WTC11 (cell line): ENCODE data around the gene SKOR2. TPM values are rescaled to one million over a fixed set of nuclear protein-coding genes. Genes with fewer than 3 reads are reported as not detected.
A peak's percentile ranks its signal among the peaks of the same experiment; 100 is the strongest.

ENCODE experiments used
- ATAC-seq: fragments of 200-7000 bp; cut with Tn5 transposase; 2 replicates; pipeline ENCODE4 v1.10.0; 2021; ENCODE audit warnings: mild to moderate bottlenecking, moderate library complexity
- CTCF ChIA-PET: fragments of 300-600 bp; sonication (Branson Sonifier 250); formaldehyde crosslinking; loops from one replicate; lab custom pipeline; 2021; ENCODE audit warnings: antibody characterized with exemption; lab: Charles Lee
- POLR2A ChIA-PET: fragments of 350-600 bp; sonication (Branson Sonifier 250); formaldehyde crosslinking; loops from one replicate; lab custom pipeline; 2021; ENCODE audit warnings: antibody characterized with exemption; lab: Charles Lee
- DNase-seq: peaks from one replicate; pipeline ENCODE4 v3.0.0; 2021; ENCODE audit warnings: low spot score
- H3K27ac Mint-ChIP-seq: 2 replicates; pipeline ENCODE4 v1.8.0; 2021; ENCODE audit warnings: mixed read lengths
- H3K27me3 Mint-ChIP-seq: 2 replicates; pipeline ENCODE4 v1.8.0; 2021; ENCODE audit warnings: low read depth, mild to moderate bottlenecking, moderate library complexity, mixed read lengths
- H3K36me3 Mint-ChIP-seq: 2 replicates; pipeline ENCODE4 v1.8.0; 2021; ENCODE audit warnings: mixed read lengths
- H3K4me1 Mint-ChIP-seq: 2 replicates; pipeline ENCODE4 v1.8.0; 2022; ENCODE audit warnings: mixed read lengths
- H3K4me3 Mint-ChIP-seq: 2 replicates; pipeline ENCODE4 v1.8.0; 2021; ENCODE audit warnings: mild to moderate bottlenecking, moderate library complexity, mixed read lengths
- H3K9me3 Mint-ChIP-seq: 2 replicates; pipeline ENCODE4 v1.8.0; 2021; ENCODE audit warnings: mixed read lengths
- ATF1 ChIP-seq: sonication (generic); formaldehyde crosslinking; IDR thresholded peaks from 2 replicates; pipeline ENCODE4 v1.8.1; 2023; ENCODE audit warnings: mild to moderate bottlenecking, moderate library complexity, missing genetic modification reagents
- FOXJ3 ChIP-seq: sonication (generic); formaldehyde crosslinking; IDR thresholded peaks from 2 replicates; pipeline ENCODE4 v1.9.0; 2021; ENCODE audit warnings: missing genetic modification reagents, mild to moderate bottlenecking, borderline replicate concordance
- IRF2 ChIP-seq: sonication (generic); formaldehyde crosslinking; IDR thresholded peaks from 2 replicates; pipeline ENCODE4 v1.8.0; 2022; ENCODE audit warnings: low read depth, missing genetic modification reagents, borderline replicate concordance
- NFATC4 ChIP-seq: fragments of 250-450 bp; sonication (Bioruptor Pico); IDR thresholded peaks from 2 replicates; pipeline ENCODE4 v1.9.0; 2021; ENCODE audit warnings: mild to moderate bottlenecking
- NFE2L1 ChIP-seq: sonication (generic); formaldehyde crosslinking; IDR thresholded peaks from 2 replicates; pipeline ENCODE4 v1.8.1; 2023; ENCODE audit warnings: missing genetic modification reagents
- NR3C1 ChIP-seq: sonication (generic); formaldehyde crosslinking; conservative IDR thresholded peaks from 2 replicates; pipeline ENCODE4 v1.8.1; 2023; ENCODE audit warnings: low read depth, mild to moderate bottlenecking, missing genetic modification reagents
- SP1 ChIP-seq: sonication (generic); formaldehyde crosslinking; conservative IDR thresholded peaks from 2 replicates; pipeline ENCODE4 v1.8.1; 2022; ENCODE audit warnings: missing genetic modification reagents
- TCF7 ChIP-seq: sonication (generic); formaldehyde crosslinking; IDR thresholded peaks from 2 replicates; pipeline ENCODE4 v1.8.0; 2022; ENCODE audit warnings: mild to moderate bottlenecking, low read depth, missing genetic modification reagents, moderate library complexity
- TEAD1 ChIP-seq: sonication (generic); formaldehyde crosslinking; IDR thresholded peaks from 2 replicates; pipeline ENCODE4 v1.8.0; 2022; ENCODE audit warnings: mild to moderate bottlenecking, missing genetic modification reagents
- ZNF263 ChIP-seq: sonication (generic); formaldehyde crosslinking; IDR thresholded peaks from 2 replicates; pipeline ENCODE4 v1.8.1; 2022; ENCODE audit warnings: low read depth, mild to moderate bottlenecking, moderate library complexity, missing genetic modification reagents
- ZNF416 ChIP-seq: fragments of 250-450 bp; sonication (Bioruptor Pico); IDR thresholded peaks from 2 replicates; pipeline ENCODE4 v1.9.0; 2021; ENCODE audit warnings: mild to moderate bottlenecking, inconsistent platforms
- total RNA-seq: library from RNA; stranded (reverse); gene quantifications from 3 replicates; pipeline ENCODE4 v1.2.3, GENCODE V29; 2021
- TF ChIP-seq, protein P1 (sequence below): fragments of 200-600 bp; IDR thresholded peaks from 2 replicates; pipeline ENCODE4 v1.8.0; 2022; ENCODE audit warnings: antibody characterized with exemption
- TF ChIP-seq, protein P2 (sequence below): sonication (generic); formaldehyde crosslinking; IDR thresholded peaks from 2 replicates; pipeline ENCODE4 v1.8.0; 2022; ENCODE audit warnings: missing genetic modification reagents
- TF ChIP-seq, protein P3 (sequence below): sonication (generic); formaldehyde crosslinking; IDR thresholded peaks from 2 replicates; pipeline ENCODE4 v1.8.1; 2022; ENCODE audit warnings: mild to moderate bottlenecking, moderate library complexity, missing genetic modification reagents
- TF ChIP-seq, protein P4 (sequence below): sonication (generic); formaldehyde crosslinking; IDR thresholded peaks from 2 replicates; pipeline ENCODE4 v1.8.1; 2022; ENCODE audit warnings: missing genetic modification reagents, borderline replicate concordance
- TF ChIP-seq, protein P5 (sequence below): fragments of 250-450 bp; sonication (Bioruptor Pico); IDR thresholded peaks from 2 replicates; pipeline ENCODE4 v1.8.0; 2021; ENCODE audit warnings: mild to moderate bottlenecking
- TF ChIP-seq, protein P6 (sequence below): sonication (generic); formaldehyde crosslinking; IDR thresholded peaks from 2 replicates; pipeline ENCODE4 v1.8.1; 2023; ENCODE audit warnings: mild to moderate bottlenecking, moderate library complexity, missing genetic modification reagents
- TF ChIP-seq, protein P7 (sequence below): fragments of 250-450 bp; sonication (Bioruptor Pico); IDR thresholded peaks from 2 replicates; pipeline ENCODE4 v1.9.0; 2021; ENCODE audit warnings: moderate library complexity, mild to moderate bottlenecking, inconsistent platforms, borderline replicate concordance
- TF ChIP-seq, protein P8 (sequence below): sonication (generic); formaldehyde crosslinking; IDR thresholded peaks from 2 replicates; pipeline ENCODE4 v1.8.1; 2023; ENCODE audit warnings: mild to moderate bottlenecking, missing genetic modification reagents, borderline replicate concordance

Gene SKOR2
- total RNA-seq, 1 experiment from 2014 or later: 1.3 TPM

DNA sequence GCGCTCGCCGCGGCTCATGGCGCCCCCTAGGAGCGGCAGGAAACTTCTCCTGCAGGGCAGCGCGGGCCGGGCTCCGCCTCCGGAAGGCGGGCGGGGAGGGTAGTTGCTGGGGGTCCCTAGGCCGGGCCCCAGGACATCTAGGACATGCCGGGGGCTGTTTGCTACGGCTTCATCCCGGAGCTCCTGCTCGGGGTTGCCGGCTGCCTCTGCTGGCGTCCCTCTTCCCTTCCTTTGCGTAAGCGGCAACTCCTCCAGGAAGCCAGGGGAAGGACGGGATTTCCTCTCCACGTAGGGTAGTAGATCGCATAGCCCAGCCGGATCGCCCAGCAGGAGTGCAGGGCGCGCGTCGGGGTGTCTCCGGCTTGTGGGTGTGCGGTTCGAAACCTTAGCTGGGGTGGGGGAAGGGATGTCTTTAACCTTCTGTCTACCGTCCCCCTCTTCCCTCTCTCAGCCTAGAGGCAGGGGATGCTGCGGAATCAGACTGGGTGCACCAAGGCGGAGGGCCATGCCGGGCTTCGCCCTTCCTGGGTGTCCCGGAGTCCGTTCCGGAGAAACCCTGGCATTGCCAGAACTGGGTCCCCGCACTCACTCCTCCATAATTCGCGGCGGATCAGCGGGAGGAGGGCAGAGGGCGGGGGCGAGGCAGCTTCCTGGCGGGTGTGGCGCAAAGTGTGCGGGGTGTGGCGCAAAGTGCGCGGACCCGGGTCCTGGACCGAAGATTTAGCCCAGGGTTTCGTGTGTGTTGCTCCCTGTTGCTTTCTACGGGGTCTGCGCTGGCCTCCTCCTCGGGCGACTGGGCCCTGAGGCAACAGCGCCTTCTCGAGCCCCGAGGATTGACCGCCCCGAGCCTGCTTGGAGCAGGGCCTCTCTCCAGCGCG is 12.2 kb upstream of the SKOR2 start:
- Mint-ChIP-seq H3K4me3 (peak overlapping the region; percentile 89), H3K27ac (no peak overlapping the region), H3K36me3 (no peaks in the 10 kb centered on the region), H3K4me1 (peaks cover 33% of the 10 kb centered on the region), H3K27me3 (peaks cover 90% of the 10 kb centered on the region), H3K9me3 (no peaks in the 10 kb centered on the region)
- ATAC-seq (peak; percentile 65), DNase-seq (peak; percentile 79)
- POLR2A ChIA-PET: interaction anchor here (1.5 kb wide), 1 partner anchor 15 kb away, joined by 3 read pairs; no protein-coding TSS in a partner anchor
- CTCF ChIA-PET: interaction anchor here (0.6 to 3.1 kb wide), 9 partner anchors 9 to 141 kb away, joined by 3 to 12 read pairs (median 3); partner anchors contain the start of gene SKOR2
- TF ChIP-seq, protein P1, sequence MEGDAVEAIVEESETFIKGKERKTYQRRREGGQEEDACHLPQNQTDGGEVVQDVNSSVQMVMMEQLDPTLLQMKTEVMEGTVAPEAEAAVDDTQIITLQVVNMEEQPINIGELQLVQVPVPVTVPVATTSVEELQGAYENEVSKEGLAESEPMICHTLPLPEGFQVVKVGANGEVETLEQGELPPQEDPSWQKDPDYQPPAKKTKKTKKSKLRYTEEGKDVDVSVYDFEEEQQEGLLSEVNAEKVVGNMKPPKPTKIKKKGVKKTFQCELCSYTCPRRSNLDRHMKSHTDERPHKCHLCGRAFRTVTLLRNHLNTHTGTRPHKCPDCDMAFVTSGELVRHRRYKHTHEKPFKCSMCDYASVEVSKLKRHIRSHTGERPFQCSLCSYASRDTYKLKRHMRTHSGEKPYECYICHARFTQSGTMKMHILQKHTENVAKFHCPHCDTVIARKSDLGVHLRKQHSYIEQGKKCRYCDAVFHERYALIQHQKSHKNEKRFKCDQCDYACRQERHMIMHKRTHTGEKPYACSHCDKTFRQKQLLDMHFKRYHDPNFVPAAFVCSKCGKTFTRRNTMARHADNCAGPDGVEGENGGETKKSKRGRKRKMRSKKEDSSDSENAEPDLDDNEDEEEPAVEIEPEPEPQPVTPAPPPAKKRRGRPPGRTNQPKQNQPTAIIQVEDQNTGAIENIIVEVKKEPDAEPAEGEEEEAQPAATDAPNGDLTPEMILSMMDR: peak; percentile 45; the same call in 1 of the 2 replicates
- TF ChIP-seq, protein P2, sequence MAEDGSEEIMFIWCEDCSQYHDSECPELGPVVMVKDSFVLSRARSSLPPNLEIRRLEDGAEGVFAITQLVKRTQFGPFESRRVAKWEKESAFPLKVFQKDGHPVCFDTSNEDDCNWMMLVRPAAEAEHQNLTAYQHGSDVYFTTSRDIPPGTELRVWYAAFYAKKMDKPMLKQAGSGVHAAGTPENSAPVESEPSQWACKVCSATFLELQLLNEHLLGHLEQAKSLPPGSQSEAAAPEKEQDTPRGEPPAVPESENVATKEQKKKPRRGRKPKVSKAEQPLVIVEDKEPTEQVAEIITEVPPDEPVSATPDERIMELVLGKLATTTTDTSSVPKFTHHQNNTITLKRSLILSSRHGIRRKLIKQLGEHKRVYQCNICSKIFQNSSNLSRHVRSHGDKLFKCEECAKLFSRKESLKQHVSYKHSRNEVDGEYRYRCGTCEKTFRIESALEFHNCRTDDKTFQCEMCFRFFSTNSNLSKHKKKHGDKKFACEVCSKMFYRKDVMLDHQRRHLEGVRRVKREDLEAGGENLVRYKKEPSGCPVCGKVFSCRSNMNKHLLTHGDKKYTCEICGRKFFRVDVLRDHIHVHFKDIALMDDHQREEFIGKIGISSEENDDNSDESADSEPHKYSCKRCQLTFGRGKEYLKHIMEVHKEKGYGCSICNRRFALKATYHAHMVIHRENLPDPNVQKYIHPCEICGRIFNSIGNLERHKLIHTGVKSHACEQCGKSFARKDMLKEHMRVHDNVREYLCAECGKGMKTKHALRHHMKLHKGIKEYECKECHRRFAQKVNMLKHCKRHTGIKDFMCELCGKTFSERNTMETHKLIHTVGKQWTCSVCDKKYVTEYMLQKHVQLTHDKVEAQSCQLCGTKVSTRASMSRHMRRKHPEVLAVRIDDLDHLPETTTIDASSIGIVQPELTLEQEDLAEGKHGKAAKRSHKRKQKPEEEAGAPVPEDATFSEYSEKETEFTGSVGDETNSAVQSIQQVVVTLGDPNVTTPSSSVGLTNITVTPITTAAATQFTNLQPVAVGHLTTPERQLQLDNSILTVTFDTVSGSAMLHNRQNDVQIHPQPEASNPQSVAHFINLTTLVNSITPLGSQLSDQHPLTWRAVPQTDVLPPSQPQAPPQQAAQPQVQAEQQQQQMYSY: peak; percentile 29; the same call in 1 of the 2 replicates
- TF ChIP-seq, protein P3, sequence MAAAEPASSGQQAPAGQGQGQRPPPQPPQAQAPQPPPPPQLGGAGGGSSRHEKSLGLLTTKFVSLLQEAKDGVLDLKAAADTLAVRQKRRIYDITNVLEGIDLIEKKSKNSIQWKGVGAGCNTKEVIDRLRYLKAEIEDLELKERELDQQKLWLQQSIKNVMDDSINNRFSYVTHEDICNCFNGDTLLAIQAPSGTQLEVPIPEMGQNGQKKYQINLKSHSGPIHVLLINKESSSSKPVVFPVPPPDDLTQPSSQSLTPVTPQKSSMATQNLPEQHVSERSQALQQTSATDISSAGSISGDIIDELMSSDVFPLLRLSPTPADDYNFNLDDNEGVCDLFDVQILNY (CRISPR knock-in tag): no peak
- no peak for TF ChIP-seq ZNF263 (CRISPR knock-in tag)
- TF ChIP-seq, protein P4, sequence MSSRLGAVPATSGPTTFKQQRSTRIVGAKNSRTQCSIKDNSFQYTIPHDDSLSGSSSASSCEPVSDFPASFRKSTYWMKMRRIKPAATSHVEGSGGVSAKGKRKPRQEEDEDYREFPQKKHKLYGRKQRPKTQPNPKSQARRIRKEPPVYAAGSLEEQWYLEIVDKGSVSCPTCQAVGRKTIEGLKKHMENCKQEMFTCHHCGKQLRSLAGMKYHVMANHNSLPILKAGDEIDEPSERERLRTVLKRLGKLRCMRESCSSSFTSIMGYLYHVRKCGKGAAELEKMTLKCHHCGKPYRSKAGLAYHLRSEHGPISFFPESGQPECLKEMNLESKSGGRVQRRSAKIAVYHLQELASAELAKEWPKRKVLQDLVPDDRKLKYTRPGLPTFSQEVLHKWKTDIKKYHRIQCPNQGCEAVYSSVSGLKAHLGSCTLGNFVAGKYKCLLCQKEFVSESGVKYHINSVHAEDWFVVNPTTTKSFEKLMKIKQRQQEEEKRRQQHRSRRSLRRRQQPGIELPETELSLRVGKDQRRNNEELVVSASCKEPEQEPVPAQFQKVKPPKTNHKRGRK (CRISPR knock-in tag): no peak
- no peak for TF ChIP-seq NFATC4
- TF ChIP-seq, protein P5, sequence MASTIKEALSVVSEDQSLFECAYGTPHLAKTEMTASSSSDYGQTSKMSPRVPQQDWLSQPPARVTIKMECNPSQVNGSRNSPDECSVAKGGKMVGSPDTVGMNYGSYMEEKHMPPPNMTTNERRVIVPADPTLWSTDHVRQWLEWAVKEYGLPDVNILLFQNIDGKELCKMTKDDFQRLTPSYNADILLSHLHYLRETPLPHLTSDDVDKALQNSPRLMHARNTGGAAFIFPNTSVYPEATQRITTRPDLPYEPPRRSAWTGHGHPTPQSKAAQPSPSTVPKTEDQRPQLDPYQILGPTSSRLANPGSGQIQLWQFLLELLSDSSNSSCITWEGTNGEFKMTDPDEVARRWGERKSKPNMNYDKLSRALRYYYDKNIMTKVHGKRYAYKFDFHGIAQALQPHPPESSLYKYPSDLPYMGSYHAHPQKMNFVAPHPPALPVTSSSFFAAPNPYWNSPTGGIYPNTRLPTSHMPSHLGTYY (CRISPR knock-in tag): no peak
- TF ChIP-seq, protein P6, sequence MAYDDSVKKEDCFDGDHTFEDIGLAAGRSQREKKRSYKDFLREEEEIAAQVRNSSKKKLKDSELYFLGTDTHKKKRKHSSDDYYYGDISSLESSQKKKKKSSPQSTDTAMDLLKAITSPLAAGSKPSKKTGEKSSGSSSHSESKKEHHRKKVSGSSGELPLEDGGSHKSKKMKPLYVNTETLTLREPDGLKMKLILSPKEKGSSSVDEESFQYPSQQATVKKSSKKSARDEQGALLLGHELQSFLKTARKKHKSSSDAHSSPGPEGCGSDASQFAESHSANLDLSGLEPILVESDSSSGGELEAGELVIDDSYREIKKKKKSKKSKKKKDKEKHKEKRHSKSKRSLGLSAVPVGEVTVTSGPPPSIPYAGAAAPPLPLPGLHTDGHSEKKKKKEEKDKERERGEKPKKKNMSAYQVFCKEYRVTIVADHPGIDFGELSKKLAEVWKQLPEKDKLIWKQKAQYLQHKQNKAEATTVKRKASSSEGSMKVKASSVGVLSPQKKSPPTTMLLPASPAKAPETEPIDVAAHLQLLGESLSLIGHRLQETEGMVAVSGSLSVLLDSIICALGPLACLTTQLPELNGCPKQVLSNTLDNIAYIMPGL (CRISPR knock-in tag): peak; percentile 24; the same call in 1 of the 2 replicates
- TF ChIP-seq IRF2 (CRISPR knock-in tag): no peak
- TF ChIP-seq, protein P7, sequence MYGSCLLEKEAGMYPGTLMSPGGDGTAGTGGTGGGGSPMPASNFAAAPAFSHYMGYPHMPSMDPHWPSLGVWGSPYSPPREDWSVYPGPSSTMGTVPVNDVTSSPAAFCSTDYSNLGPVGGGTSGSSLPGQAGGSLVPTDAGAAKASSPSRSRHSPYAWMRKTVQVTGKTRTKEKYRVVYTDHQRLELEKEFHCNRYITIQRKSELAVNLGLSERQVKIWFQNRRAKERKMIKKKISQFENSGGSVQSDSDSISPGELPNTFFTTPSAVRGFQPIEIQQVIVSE (CRISPR knock-in tag): no peak
- no peak for TF ChIP-seq TCF7 (CRISPR knock-in tag)
- no peak for TF ChIP-seq FOXJ3 (CRISPR knock-in tag)
- TF ChIP-seq, protein P8, sequence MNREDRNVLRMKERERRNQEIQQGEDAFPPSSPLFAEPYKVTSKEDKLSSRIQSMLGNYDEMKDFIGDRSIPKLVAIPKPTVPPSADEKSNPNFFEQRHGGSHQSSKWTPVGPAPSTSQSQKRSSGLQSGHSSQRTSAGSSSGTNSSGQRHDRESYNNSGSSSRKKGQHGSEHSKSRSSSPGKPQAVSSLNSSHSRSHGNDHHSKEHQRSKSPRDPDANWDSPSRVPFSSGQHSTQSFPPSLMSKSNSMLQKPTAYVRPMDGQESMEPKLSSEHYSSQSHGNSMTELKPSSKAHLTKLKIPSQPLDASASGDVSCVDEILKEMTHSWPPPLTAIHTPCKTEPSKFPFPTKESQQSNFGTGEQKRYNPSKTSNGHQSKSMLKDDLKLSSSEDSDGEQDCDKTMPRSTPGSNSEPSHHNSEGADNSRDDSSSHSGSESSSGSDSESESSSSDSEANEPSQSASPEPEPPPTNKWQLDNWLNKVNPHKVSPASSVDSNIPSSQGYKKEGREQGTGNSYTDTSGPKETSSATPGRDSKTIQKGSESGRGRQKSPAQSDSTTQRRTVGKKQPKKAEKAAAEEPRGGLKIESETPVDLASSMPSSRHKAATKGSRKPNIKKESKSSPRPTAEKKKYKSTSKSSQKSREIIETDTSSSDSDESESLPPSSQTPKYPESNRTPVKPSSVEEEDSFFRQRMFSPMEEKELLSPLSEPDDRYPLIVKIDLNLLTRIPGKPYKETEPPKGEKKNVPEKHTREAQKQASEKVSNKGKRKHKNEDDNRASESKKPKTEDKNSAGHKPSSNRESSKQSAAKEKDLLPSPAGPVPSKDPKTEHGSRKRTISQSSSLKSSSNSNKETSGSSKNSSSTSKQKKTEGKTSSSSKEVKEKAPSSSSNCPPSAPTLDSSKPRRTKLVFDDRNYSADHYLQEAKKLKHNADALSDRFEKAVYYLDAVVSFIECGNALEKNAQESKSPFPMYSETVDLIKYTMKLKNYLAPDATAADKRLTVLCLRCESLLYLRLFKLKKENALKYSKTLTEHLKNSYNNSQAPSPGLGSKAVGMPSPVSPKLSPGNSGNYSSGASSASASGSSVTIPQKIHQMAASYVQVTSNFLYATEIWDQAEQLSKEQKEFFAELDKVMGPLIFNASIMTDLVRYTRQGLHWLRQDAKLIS (CRISPR knock-in tag): no peak
- TF ChIP-seq ATF1 (CRISPR knock-in tag): no peak
- TF ChIP-seq NR3C1 (CRISPR knock-in tag): no peak
- no peak for TF ChIP-seq ZNF416
- TF ChIP-seq SP1 (CRISPR knock-in tag): peak; percentile 60
- TF ChIP-seq TEAD1 (CRISPR knock-in tag): no peak
- no peak for TF ChIP-seq NFE2L1 (CRISPR knock-in tag)
